K562 (cell line): Measurements from ENCODE around the gene CYB5B.
"Not testable (repeated sequence)": the region's sequence is repeated elsewhere in the genome, so short reads cannot be mapped to it uniquely, and the experiment has no call there.

ENCODE experiments used
- CREB1 ChIP-seq, 2 experiments: sonication (generic) in 1 of 2; formaldehyde crosslinking in 1 of 2; IDR thresholded peaks; 2 replicates each; pipeline versions ENCODE4 v1.6.1 to v1.8.0; 2012 to 2022; ENCODE audit warnings: inconsistent platforms in 1 of 2, mild to moderate bottlenecking in 1 of 2, missing genetic modification reagents in 1 of 2, moderate library complexity in 1 of 2
- EZH2 ChIP-seq: IDR thresholded peaks from 2 replicates; pipeline ENCODE4 v1.6.1; 2012; ENCODE audit warnings: low read depth, mild to moderate bottlenecking, inconsistent platforms, low read length, borderline replicate concordance
- HDAC1 ChIP-seq, 2 experiments: fragments of 450-650 bp; IDR thresholded peaks; 2 replicates each; pipeline ENCODE4 v1.6.1; 2016 to 2017; ENCODE audit warnings: inconsistent platforms in 1 of 2, mild to moderate bottlenecking in 1 of 2, moderate library complexity in 1 of 2
- POLR2A ChIP-seq: fragments of 450-650 bp; conservative IDR thresholded peaks from 2 replicates; pipeline ENCODE4 v1.6.1; 2016
- SIRT6 ChIP-seq: IDR thresholded peaks from one replicate; pipeline ENCODE4 v1.6.1; 2012; ENCODE audit warnings: low read depth, mild to moderate bottlenecking, control low read depth, inconsistent platforms, low read length, moderate library complexity
- ZSCAN29 ChIP-seq: fragments of 450-650 bp; IDR thresholded peaks from 2 replicates; pipeline ENCODE4 v1.6.1; 2017
- TF ChIP-seq, protein P1 (sequence below): sonication (generic); formaldehyde crosslinking; IDR thresholded peaks from 2 replicates; pipeline ENCODE4 v1.8.1; 2023; ENCODE audit warnings: mild to moderate bottlenecking, missing genetic modification reagents, moderate library complexity
- TF ChIP-seq, protein P2 (sequence below): sonication (generic); formaldehyde crosslinking; IDR thresholded peaks from 2 replicates; pipeline ENCODE4 v1.8.1; 2022; ENCODE audit warnings: missing genetic modification reagents
- TF ChIP-seq, protein P3 (sequence below), 3 experiments: IDR thresholded peaks in 2 of 3; conservative IDR thresholded peaks in 1 of 3; 2 replicates each; pipeline ENCODE4 v1.5.1; 2011 to 2012; ENCODE audit warnings: low read length in 3 of 3, mild to moderate bottlenecking in 3 of 3, control low read depth in 2 of 3, improper control_type of control experiment in 1 of 3, inconsistent platforms in 1 of 3, low read depth in 1 of 3, mixed read lengths in 1 of 3, moderate library complexity in 1 of 3; ENCODE audit not compliant: insufficient read depth in 2 of 3
- TF ChIP-seq, protein P4 (sequence below): sonication (generic); formaldehyde crosslinking; IDR thresholded peaks from 2 replicates; pipeline ENCODE4 v1.9.0; 2022; ENCODE audit warnings: mild to moderate bottlenecking, missing genetic modification reagents

DNA sequence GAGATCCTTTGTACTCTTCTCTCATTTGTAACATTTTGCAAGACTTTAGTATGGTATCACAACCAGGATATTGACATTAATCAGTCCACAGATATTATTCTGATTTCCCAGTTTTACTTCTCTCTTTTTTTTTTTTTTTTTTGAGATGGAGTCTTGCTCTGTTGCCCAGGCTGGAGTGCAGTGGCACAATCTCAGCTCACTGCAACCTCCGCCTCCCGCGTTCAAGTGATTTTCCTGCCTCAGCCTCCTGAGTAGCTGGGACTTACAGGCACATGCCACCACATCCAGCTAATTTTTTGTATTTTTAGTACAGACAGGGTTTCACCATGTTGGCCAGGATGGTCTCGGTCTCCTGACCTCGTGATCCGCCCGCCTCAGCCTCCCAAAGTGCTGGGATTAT lies 16.6 kb downstream of the CYB5B start:
- TF ChIP-seq, protein P1, sequence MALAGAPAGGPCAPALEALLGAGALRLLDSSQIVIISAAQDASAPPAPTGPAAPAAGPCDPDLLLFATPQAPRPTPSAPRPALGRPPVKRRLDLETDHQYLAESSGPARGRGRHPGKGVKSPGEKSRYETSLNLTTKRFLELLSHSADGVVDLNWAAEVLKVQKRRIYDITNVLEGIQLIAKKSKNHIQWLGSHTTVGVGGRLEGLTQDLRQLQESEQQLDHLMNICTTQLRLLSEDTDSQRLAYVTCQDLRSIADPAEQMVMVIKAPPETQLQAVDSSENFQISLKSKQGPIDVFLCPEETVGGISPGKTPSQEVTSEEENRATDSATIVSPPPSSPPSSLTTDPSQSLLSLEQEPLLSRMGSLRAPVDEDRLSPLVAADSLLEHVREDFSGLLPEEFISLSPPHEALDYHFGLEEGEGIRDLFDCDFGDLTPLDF (CRISPR knock-in tag), result not testable (repeated sequence)
- TF ChIP-seq HDAC1 (IDR thresholded peaks at IDR 0.05); EZH2; ZSCAN29; CREB1 (IDR thresholded peaks at IDR 0.05); CREB1 (CRISPR knock-in tag; IDR thresholded peaks at IDR 0.05); POLR2A; SIRT6: not testable (repeated sequence)
- TF ChIP-seq, protein P2, sequence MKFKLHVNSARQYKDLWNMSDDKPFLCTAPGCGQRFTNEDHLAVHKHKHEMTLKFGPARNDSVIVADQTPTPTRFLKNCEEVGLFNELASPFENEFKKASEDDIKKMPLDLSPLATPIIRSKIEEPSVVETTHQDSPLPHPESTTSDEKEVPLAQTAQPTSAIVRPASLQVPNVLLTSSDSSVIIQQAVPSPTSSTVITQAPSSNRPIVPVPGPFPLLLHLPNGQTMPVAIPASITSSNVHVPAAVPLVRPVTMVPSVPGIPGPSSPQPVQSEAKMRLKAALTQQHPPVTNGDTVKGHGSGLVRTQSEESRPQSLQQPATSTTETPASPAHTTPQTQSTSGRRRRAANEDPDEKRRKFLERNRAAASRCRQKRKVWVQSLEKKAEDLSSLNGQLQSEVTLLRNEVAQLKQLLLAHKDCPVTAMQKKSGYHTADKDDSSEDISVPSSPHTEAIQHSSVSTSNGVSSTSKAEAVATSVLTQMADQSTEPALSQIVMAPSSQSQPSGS (CRISPR knock-in tag), result not testable (repeated sequence)
- TF ChIP-seq, protein P3, sequence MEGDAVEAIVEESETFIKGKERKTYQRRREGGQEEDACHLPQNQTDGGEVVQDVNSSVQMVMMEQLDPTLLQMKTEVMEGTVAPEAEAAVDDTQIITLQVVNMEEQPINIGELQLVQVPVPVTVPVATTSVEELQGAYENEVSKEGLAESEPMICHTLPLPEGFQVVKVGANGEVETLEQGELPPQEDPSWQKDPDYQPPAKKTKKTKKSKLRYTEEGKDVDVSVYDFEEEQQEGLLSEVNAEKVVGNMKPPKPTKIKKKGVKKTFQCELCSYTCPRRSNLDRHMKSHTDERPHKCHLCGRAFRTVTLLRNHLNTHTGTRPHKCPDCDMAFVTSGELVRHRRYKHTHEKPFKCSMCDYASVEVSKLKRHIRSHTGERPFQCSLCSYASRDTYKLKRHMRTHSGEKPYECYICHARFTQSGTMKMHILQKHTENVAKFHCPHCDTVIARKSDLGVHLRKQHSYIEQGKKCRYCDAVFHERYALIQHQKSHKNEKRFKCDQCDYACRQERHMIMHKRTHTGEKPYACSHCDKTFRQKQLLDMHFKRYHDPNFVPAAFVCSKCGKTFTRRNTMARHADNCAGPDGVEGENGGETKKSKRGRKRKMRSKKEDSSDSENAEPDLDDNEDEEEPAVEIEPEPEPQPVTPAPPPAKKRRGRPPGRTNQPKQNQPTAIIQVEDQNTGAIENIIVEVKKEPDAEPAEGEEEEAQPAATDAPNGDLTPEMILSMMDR (IDR thresholded peaks at IDR 0.05 in 2 of 3, conservative IDR thresholded peaks at IDR 0.05 in 1 of 3; ENCODE audit: insufficient read depth in 2 of 3, low read depth in 1 of 3, low read length in 3 of 3), result not testable (repeated sequence)
- TF ChIP-seq, protein P4, sequence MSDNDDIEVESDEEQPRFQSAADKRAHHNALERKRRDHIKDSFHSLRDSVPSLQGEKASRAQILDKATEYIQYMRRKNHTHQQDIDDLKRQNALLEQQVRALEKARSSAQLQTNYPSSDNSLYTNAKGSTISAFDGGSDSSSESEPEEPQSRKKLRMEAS (CRISPR knock-in tag), result not testable (repeated sequence)
